H9 (cell line): ENCODE measurements around the gene MIPEP. TPM values are rescaled to one million over a fixed set of nuclear protein-coding genes. Genes with fewer than 3 reads are reported as not detected.

Source experiments
- DNase-seq: peaks from one replicate; pipeline ENCODE4 v3.0.0-alpha.2; 2017
- H2AFZ ChIP-seq: one replicate; pipeline ENCODE4 v1.6.1; 2013; ENCODE audit warnings: mild to moderate bottlenecking, low read length, control low read depth, moderate library complexity
- H2AK5ac ChIP-seq: 2 replicates; pipeline ENCODE4 v1.6.1; 2013; ENCODE audit warnings: low read length, control low read depth, mixed read lengths; ENCODE audit not compliant: insufficient read length
- H2BK120ac ChIP-seq: one replicate; pipeline ENCODE4 v1.6.1; 2013; ENCODE audit warnings: low read depth, mild to moderate bottlenecking, low read length, control low read depth, inconsistent platforms; ENCODE audit not compliant: poor library complexity, severe bottlenecking
- H2BK12ac ChIP-seq: 2 replicates; pipeline ENCODE4 v1.6.1; 2013; ENCODE audit warnings: low read length, control low read depth, mixed read lengths, low read depth; ENCODE audit not compliant: insufficient read length
- H2BK15ac ChIP-seq: 2 replicates; pipeline ENCODE4 v1.6.1; 2013; ENCODE audit warnings: low read depth, low read length, control low read depth
- H2BK20ac ChIP-seq: one replicate; pipeline ENCODE4 v1.6.1; 2013; ENCODE audit warnings: low read depth, mild to moderate bottlenecking, low read length, control low read depth, inconsistent platforms; ENCODE audit not compliant: poor library complexity, severe bottlenecking
- H2BK5ac ChIP-seq: 2 replicates; pipeline ENCODE4 v1.6.1; 2013; ENCODE audit warnings: low read length, control low read depth, mixed read lengths; ENCODE audit not compliant: insufficient read length
- H3K14ac ChIP-seq: 2 replicates; pipeline ENCODE4 v1.6.1; 2013; ENCODE audit warnings: low read length, control low read depth; ENCODE audit not compliant: insufficient read depth
- H3K18ac ChIP-seq: 2 replicates; pipeline ENCODE4 v1.6.1; 2013; ENCODE audit warnings: low read depth, mild to moderate bottlenecking, mixed read lengths, low read length, control low read depth; ENCODE audit not compliant: insufficient read length
- H3K23ac ChIP-seq: 2 replicates; pipeline ENCODE4 v1.6.1; 2013; ENCODE audit warnings: low read length, control low read depth, mixed read lengths, low read depth; ENCODE audit not compliant: insufficient read length
- H3K23me2 ChIP-seq: 2 replicates; pipeline ENCODE4 v1.6.1; 2013; ENCODE audit warnings: low read depth, mild to moderate bottlenecking, mixed read lengths, low read length, control low read depth; ENCODE audit not compliant: insufficient read length, poor library complexity, severe bottlenecking
- H3K27ac ChIP-seq: 2 replicates; pipeline ENCODE4 v1.5.1; 2013; ENCODE audit warnings: low read length, control low read depth, mixed read lengths, low read depth; ENCODE audit not compliant: insufficient read length
- H3K27me3 ChIP-seq: 2 replicates; pipeline ENCODE4 v1.6.1; 2013; ENCODE audit warnings: low read length, control low read depth, inconsistent platforms; ENCODE audit not compliant: insufficient read depth
- H3K4ac ChIP-seq: 2 replicates; pipeline ENCODE4 v1.6.1; 2013; ENCODE audit warnings: low read depth, mild to moderate bottlenecking, control low read depth, inconsistent platforms, low read length, moderate library complexity
- H3K4me1 ChIP-seq: 2 replicates; pipeline ENCODE4 v1.6.1; 2013; ENCODE audit warnings: low read length, control low read depth, inconsistent platforms; ENCODE audit not compliant: insufficient read depth
- H3K4me2 ChIP-seq: 2 replicates; pipeline ENCODE4 v1.6.1; 2013; ENCODE audit warnings: low read length, control low read depth, mixed read lengths; ENCODE audit not compliant: insufficient read length, insufficient read depth
- H3K56ac ChIP-seq: 2 replicates; pipeline ENCODE4 v1.6.1; 2013; ENCODE audit warnings: low read depth, mild to moderate bottlenecking, mixed read lengths, low read length, control low read depth; ENCODE audit not compliant: insufficient read length
- H3K79me1 ChIP-seq: 2 replicates; pipeline ENCODE4 v1.6.1; 2013; ENCODE audit warnings: low read depth, mild to moderate bottlenecking, moderate library complexity, low read length, control low read depth, inconsistent platforms; ENCODE audit not compliant: insufficient read depth, poor library complexity, severe bottlenecking
- H3K79me2 ChIP-seq: 2 replicates; pipeline ENCODE4 v1.6.1; 2013; ENCODE audit warnings: low read length, control low read depth, inconsistent platforms; ENCODE audit not compliant: insufficient read depth
- H3K9ac ChIP-seq: 2 replicates; pipeline ENCODE4 v1.6.1; 2013; ENCODE audit warnings: low read length, control low read depth, mixed read lengths; ENCODE audit not compliant: insufficient read length; ENCODE audit errors: extremely low read depth
- H3K9me3 ChIP-seq: one replicate; pipeline ENCODE4 v1.6.1; 2013; ENCODE audit warnings: low read depth, low read length, inconsistent platforms; ENCODE audit not compliant: control insufficient read depth
- H3T11ph ChIP-seq: one replicate; pipeline ENCODE4 v1.6.1; 2013; ENCODE audit warnings: mild to moderate bottlenecking, low read length, control low read depth, inconsistent platforms
- H4K20me1 ChIP-seq: one replicate; pipeline ENCODE4 v1.6.1; 2013; ENCODE audit not compliant: control insufficient read depth, insufficient read length, insufficient read depth
- H4K5ac ChIP-seq: 2 replicates; pipeline ENCODE4 v1.6.1; 2013; ENCODE audit warnings: low read depth, mild to moderate bottlenecking, mixed read lengths, low read length, control low read depth; ENCODE audit not compliant: insufficient read length
- H4K8ac ChIP-seq: replicated peaks from 2 replicates; pipeline ENCODE4 v1.6.1; 2013; ENCODE audit warnings: low read length, control low read depth, mixed read lengths, low read depth; ENCODE audit not compliant: insufficient read length
- H4K91ac ChIP-seq: 2 replicates; pipeline ENCODE4 v1.6.1; 2013; ENCODE audit warnings: low read depth, mild to moderate bottlenecking, moderate library complexity, mixed read lengths, low read length, control low read depth; ENCODE audit not compliant: insufficient read length
- H3K27ac Mint-ChIP-seq, 3 experiments: 2 replicates in 2 of 3; 3 replicates in 1 of 3; pipeline ENCODE4 v1.8.0; 2020 to 2021; ENCODE audit warnings: mixed read lengths in 3 of 3, mild to moderate bottlenecking in 1 of 3, moderate library complexity in 1 of 3
- H3K27me3 Mint-ChIP-seq: 2 replicates; pipeline ENCODE4 v1.8.0; 2021; ENCODE audit warnings: low read depth, mild to moderate bottlenecking, moderate library complexity, mixed read lengths
- H3K36me3 Mint-ChIP-seq, 3 experiments: 2 replicates in 2 of 3; 3 replicates in 1 of 3; pipeline ENCODE4 v1.8.0; 2020 to 2021; ENCODE audit warnings: low read depth in 3 of 3, mixed read lengths in 3 of 3; ENCODE audit not compliant: insufficient read depth in 1 of 3
- H3K4me1 Mint-ChIP-seq, 2 experiments: 2 replicates each; pipeline ENCODE4 v1.8.0; 2020; ENCODE audit warnings: mixed read lengths in 2 of 2
- H3K4me3 Mint-ChIP-seq, 2 experiments: 2 replicates in 1 of 2; 3 replicates in 1 of 2; pipeline ENCODE4 v1.8.0; 2020 to 2021; ENCODE audit warnings: mild to moderate bottlenecking in 2 of 2, mixed read lengths in 2 of 2, moderate library complexity in 1 of 2
- H3K9me3 Mint-ChIP-seq, 2 experiments: 2 replicates in 1 of 2; 3 replicates in 1 of 2; pipeline ENCODE4 v1.8.0; 2020; ENCODE audit warnings: mild to moderate bottlenecking in 2 of 2, mixed read lengths in 2 of 2, moderate library complexity in 1 of 2
- CTCF ChIP-seq: fragments of 200-600 bp; sonication (generic); conservative IDR thresholded peaks from 3 replicates; pipeline ENCODE4 v1.8.0; 2021; ENCODE audit warnings: antibody characterized with exemption, mild to moderate bottlenecking
- WGBS: extraction: QIAGEN DNeasy Blood & Tissue Kit; methylation state at CpG from one replicate; pipeline ENCODE4 v1.1.7; 2013; ENCODE audit warnings: missing lambda C conversion rate, low lambda C conversion rate, mixed read lengths; ENCODE audit not compliant: insufficient read length; ENCODE audit errors: extremely low coverage; 5-methylcytosine and 5-hydroxymethylcytosine counted together
- total RNA-seq: library from RNA; stranded (reverse); gene quantifications from 2 replicates; pipeline ENCODE4 v1.2.1, GENCODE V29; 2021

MIPEP gene
- total RNA-seq, 1 experiment from 2014 or later: 18.5 TPM

DNA sequence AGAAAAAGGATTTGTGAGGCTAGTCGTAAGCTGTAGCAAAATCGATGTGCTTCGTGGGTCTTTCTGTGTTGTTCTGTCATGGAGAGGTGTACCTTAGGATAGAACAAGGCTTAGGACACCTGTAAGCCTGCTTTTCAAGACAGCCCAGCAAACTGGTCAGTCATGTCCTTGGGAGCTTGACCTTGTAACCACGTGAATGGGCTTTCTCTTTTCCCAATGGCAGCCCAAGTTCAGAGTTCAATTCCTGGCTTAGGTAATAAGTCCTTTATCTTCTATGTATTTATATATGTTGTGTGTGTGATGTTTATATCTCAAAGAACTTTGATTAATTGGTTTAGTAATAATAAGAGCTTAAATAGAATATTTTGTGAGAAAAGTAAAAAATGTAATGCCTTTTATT lies 206.1 kb downstream of the MIPEP start:
- H3K4ac ChIP-seq: no peak overlapping the region
- Mint-ChIP-seq H3K27me3 (no peaks in the 10 kb centered on the region; the same call in 1 of the 2 replicates), H3K27ac (no peak overlapping the region), H3K9me3 (peaks cover 43 to 46% of the 10 kb centered on the region in 2 experiments), H3K4me1 (peaks cover 4 to 8% of the 10 kb centered on the region in 2 experiments; a peak in 3 of 4 replicates), H3K4me3 (no peak overlapping the region), H3K36me3 (peaks cover 7 to 39% (median 23%) of the 10 kb centered on the region in 3 experiments; a peak in 6 of 7 replicates)
- no peak overlapping the region for H3K27ac ChIP-seq
- H2BK12ac ChIP-seq: no peak overlapping the region
- H2BK15ac ChIP-seq: no peak overlapping the region
- DNase-seq: no peak
- H3K4me1 ChIP-seq: no peaks in the 10 kb centered on the region
- H4K20me1 ChIP-seq: no peaks in the 10 kb centered on the region
- H3K4me2 ChIP-seq: no peak overlapping the region
- no peak for TF ChIP-seq CTCF
- H3K79me2 ChIP-seq: no peaks in the 10 kb centered on the region
- H4K8ac ChIP-seq: no peak overlapping the region
- H3K18ac ChIP-seq: no peak overlapping the region
- no peak overlapping the region for H2BK5ac ChIP-seq
- H3K9me3 ChIP-seq: no peaks in the 10 kb centered on the region
- H3K23me2 ChIP-seq: no peaks in the 10 kb centered on the region
- H2BK120ac ChIP-seq: no peak overlapping the region
- H3K56ac ChIP-seq: no peak overlapping the region
- no peak overlapping the region for H3K9ac ChIP-seq
- WGBS: no CpG with 5 or more reads among the region's 4 CpGs
- H2AFZ ChIP-seq: no peak overlapping the region
- no peak overlapping the region for H3K14ac ChIP-seq
- H4K91ac ChIP-seq: no peak overlapping the region
- no peaks in the 10 kb centered on the region for H3K79me1 ChIP-seq
- no peak overlapping the region for H2BK20ac ChIP-seq
- no peak overlapping the region for H2AK5ac ChIP-seq
- no peak overlapping the region for H3K23ac ChIP-seq
- H4K5ac ChIP-seq: no peak overlapping the region
- no peaks in the 10 kb centered on the region for H3K27me3 ChIP-seq
- no peak overlapping the region for H3T11ph ChIP-seq
